GM18498 (cell line): ENCODE results near the gene CHM.
"Not testable (repeated sequence)": the region's sequence is repeated elsewhere in the genome, so short reads cannot be mapped to it uniquely, and the experiment has no call there.

Experiments used
- ATAC-seq: cut with Tn5 transposase; IDR thresholded peaks from one replicate; pipeline ENCODE4 v1.9.1; 2021; ENCODE audit warnings: mild to moderate bottlenecking, moderate library complexity; ENCODE audit not compliant: unreplicated experiment

CHM gene

GRCh38 chrX:85996555-85996954 is 50.8 kb downstream of the CHM start:
- ATAC-seq = no peak

GRCh38 chrX:85995641-85996040 is 51.7 kb downstream of the CHM start:
- ATAC-seq = no peak

- ATAC-seq = no peak
Observed at GRCh38 chrX:85994797-85995196, 52.6 kb downstream of the CHM start.

GRCh38 chrX:85994228-85994627 is 53.1 kb downstream of the CHM start:
- no peak for ATAC-seq

GRCh38 chrX:85993539-85994197 is 53.7 kb downstream of the CHM start:
- no peak for ATAC-seq

GRCh38 chrX:85992811-85993229 is 54.5 kb downstream of the CHM start:
- no peak for ATAC-seq

GRCh38 chrX:85988353-85988752 is 59.0 kb downstream of the CHM start:
- no peak for ATAC-seq

- ATAC-seq = no peak
Observed at GRCh38 chrX:85980286-85980685, 67.1 kb downstream of the CHM start.

- ATAC-seq = peak; percentile 94
Observed at GRCh38 chrX:85977218-85977617, 70.1 kb downstream of the CHM start.

- ATAC-seq = not testable (repeated sequence)
Observed at GRCh38 chrX:85972351-85972750, 75.0 kb downstream of the CHM start.

GRCh38 chrX:85964744-85965143 is 82.6 kb downstream of the CHM start:
- ATAC-seq = no peak

- no peak for ATAC-seq
Observed at GRCh38 chrX:85963736-85964135, 83.6 kb downstream of the CHM start.

- ATAC-seq = no peak
Observed at GRCh38 chrX:85955510-85955909, 91.8 kb downstream of the CHM start.

GRCh38 chrX:85944751-85945150 is 102.6 kb downstream of the CHM start:
- not testable (repeated sequence) for ATAC-seq

- ATAC-seq = no peak
Observed at GRCh38 chrX:85941275-85941674, 106.1 kb downstream of the CHM start.

- not testable (repeated sequence) for ATAC-seq
Observed at GRCh38 chrX:85939942-85940341, 107.4 kb downstream of the CHM start.

- ATAC-seq = not testable (repeated sequence)
Observed at GRCh38 chrX:85934399-85934798, 113.0 kb downstream of the CHM start.

- ATAC-seq = no peak
Observed at GRCh38 chrX:85930099-85930498, 117.3 kb downstream of the CHM start.

- no peak for ATAC-seq
Observed at GRCh38 chrX:85928606-85929005, 118.8 kb downstream of the CHM start.

GRCh38 chrX:85927740-85928139 is 119.6 kb downstream of the CHM start:
- ATAC-seq = no peak

- no peak for ATAC-seq
Observed at GRCh38 chrX:85922821-85923220, 124.5 kb downstream of the CHM start.

GRCh38 chrX:85916656-85917280 is 130.6 kb downstream of the CHM start:
- not testable (repeated sequence) for ATAC-seq

- no peak for ATAC-seq
Observed at GRCh38 chrX:85914431-85914830, 132.9 kb downstream of the CHM start.
